Hematopoietic multipotent progenitor cell treated with erythropoietin and hydrocortisone succinate and interleukin-3 and kit ligand, for 17 days (in vitro differentiated cells): Measurements from ENCODE around the gene ERGIC1.

Experiments
- DNase-seq: peaks from one replicate; pipeline ENCODE4 v3.0.0-alpha.2; 2015; ENCODE audit warnings: low spot score

Gene ERGIC1

GRCh38 chr5:172921906-172922305 is 87.9 kb downstream of the ERGIC1 start:
- no peak for DNase-seq

GRCh38 chr5:172923539-172923938 is 89.5 kb downstream of the ERGIC1 start:
- no peak for DNase-seq

- DNase-seq = no peak
These were observed 91.4 kb downstream of the ERGIC1 start for GRCh38 chr5:172925336-172925948.

GRCh38 chr5:172926008-172926523 is 92.0 kb downstream of the ERGIC1 start:
- no peak for DNase-seq

GRCh38 chr5:172926796-172927195 is 92.7 kb downstream of the ERGIC1 start:
- no peak for DNase-seq

GRCh38 chr5:172929371-172929838 is 95.4 kb downstream of the ERGIC1 start:
- no peak for DNase-seq

GRCh38 chr5:172931001-172931536 is 97.0 kb downstream of the ERGIC1 start:
- no peak for DNase-seq

- DNase-seq = peak; percentile 76
These were observed 98.4 kb downstream of the ERGIC1 start for GRCh38 chr5:172932313-172933017.

GRCh38 chr5:172933238-172933637 is 99.2 kb downstream of the ERGIC1 start:
- no peak for DNase-seq

- no peak for DNase-seq
These were observed 101.0 kb downstream of the ERGIC1 start for GRCh38 chr5:172935096-172935495.

- no peak for DNase-seq
These were observed 102.3 kb downstream of the ERGIC1 start for GRCh38 chr5:172936401-172936800.

- DNase-seq = peak; percentile 29
These were observed 105.0 kb downstream of the ERGIC1 start for GRCh38 chr5:172939071-172939470.

GRCh38 chr5:172939611-172940267 is 105.7 kb downstream of the ERGIC1 start:
- DNase-seq = no peak

- DNase-seq = no peak
These were observed 106.4 kb downstream of the ERGIC1 start for GRCh38 chr5:172940268-172941066.

- DNase-seq = peak; percentile 56
These were observed 107.0 kb downstream of the ERGIC1 start for GRCh38 chr5:172941067-172941516.

GRCh38 chr5:172942556-172942955 is 108.5 kb downstream of the ERGIC1 start:
- no peak for DNase-seq

GRCh38 chr5:172943283-172943841 is 109.3 kb downstream of the ERGIC1 start:
- DNase-seq = no peak

GRCh38 chr5:172943906-172944305 is 109.9 kb downstream of the ERGIC1 start:
- no peak for DNase-seq

- DNase-seq = no peak
These were observed 110.7 kb downstream of the ERGIC1 start for GRCh38 chr5:172944741-172945140.

- no peak for DNase-seq
These were observed 111.1 kb downstream of the ERGIC1 start for GRCh38 chr5:172945151-172945550.

GRCh38 chr5:172946146-172946545 is 112.1 kb downstream of the ERGIC1 start:
- DNase-seq = no peak
